HG02623 (cell line): ENCODE results near the gene TMEM244.
"Not testable (repeated sequence)": the region's sequence is repeated elsewhere in the genome, so short reads cannot be mapped to it uniquely, and the experiment has no call there.

ENCODE experiments used
- ATAC-seq: cut with Tn5 transposase; IDR thresholded peaks from one replicate; pipeline ENCODE4 v1.9.1; 2021; ENCODE audit warnings: moderate library complexity; ENCODE audit not compliant: unreplicated experiment

Gene TMEM244

DNA sequence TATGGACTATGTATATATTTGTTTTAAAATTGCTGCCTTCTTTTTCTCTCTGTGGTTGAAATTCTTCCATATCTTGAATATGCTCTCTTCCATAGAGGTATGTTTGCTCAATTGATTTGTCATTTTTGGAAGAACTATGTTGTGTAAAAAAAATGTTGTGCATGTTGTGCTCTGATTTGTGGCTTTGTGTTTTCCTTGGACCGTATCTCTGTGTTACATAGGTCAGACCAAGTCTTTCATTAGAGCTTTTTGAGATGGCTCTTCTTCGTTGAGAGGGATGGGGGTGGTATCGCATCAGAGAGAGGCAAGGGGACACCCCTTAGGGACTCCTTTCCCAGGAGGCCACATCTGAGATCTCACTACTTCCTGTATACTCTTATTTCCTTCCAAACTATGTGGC lies 43.8 kb downstream of the TMEM244 start:
- no peak for ATAC-seq

DNA sequence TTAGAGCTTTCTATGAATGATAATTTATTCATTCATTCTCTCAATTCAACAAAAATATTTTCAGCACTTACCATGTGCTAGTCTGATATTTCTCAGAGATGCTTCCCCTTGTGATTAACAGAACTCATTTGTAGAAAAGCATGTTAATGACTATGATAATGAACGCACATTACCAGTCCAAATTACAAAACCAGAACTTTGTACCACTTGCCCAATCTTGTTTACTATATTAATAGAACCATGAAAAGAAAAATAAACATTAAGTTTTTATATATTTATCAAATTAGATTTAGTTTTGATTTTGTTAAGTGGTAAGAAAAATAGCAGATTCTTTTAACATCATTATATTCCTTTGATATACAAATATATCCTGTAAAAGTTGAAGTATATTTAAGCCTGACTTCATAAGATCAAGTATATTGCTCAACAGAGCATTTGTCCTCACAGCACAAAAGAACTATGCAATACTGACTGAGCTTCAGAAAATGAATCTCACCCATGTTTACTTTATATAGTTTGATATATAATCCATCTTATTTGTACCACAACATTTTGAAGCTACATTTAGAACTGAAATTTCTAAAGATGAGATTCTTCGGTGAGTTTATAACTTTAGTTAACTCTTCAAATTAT lies 48.9 kb downstream of the TMEM244 start:
- no peak for ATAC-seq

DNA sequence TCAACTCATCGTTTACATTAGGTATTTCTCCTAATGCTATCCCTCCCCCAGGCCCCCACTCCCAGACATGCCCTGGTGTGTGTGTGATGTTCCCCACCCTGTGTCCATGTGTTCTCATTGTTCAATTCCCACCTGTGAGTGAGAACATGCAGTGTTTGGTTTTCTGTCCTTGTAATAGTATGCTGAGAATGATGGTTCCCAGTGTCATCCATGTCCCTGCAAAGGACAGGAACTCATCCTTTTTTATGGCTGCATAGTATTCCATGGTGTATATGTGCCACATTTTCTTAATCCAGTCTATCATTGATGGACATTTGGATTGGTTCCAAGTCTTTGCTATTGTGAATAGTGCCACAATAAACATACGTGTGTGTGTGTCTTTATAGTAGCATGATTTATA lies 54.0 kb downstream of the TMEM244 start:
- ATAC-seq, result not testable (repeated sequence)

DNA sequence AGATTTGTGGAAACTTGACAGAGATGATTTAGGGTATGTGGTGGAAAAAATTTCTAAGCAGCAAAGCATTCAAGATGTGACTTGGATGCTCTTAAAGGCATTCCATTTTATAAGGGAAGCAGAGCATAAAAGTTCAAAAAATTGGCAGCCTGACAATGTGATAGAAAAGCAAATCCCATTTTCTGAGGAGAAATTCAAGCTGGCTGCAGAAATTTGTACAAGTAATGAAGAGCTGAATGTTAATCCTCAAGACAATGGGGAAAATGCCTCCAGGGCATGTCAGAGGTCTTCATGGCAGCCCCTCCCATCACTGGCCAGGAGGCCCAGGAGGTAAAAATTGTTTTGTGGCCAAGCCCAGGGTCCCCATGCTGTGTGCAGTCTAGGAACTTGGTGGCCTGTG lies 58.2 kb downstream of the TMEM244 start:
- not testable (repeated sequence) for ATAC-seq

DNA sequence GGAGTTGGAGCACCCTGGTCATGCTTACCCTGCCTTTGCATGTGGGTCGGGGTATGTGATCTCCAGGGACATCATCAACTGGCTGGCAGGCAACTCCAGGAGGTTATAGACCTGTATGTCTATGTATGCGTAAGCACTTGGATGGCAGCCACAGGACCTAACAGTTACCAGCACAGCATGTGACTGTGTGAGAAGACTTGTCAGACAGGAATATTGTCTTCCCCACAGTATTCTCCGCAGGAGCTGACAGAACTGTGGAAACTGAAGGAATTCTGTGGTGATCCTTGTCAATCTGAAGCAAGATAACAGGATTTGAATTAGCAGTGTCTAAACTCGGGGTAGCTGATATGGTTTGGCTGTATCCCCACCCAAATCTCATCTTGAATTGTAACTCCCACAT lies 59.2 kb downstream of the TMEM244 start:
- no peak for ATAC-seq

DNA sequence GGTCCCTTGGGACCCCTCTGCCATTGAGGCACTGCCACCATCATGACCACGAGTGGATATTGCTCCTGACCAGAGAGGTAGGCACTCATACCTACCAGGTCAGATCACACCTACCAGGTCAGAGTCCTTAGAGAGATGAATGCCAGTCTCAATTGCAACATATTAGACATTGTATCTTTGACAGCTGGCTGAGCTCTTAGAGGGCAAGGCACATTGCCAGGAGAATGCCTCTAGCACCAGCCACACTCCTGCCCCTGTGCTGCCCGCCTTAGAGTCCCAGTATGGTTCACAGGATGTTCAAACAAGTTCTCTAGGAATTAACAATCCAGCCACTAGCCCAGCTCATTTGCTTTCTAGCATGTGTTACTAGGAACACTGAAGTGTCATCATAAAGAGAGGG lies 65.9 kb downstream of the TMEM244 start:
- no peak for ATAC-seq

DNA sequence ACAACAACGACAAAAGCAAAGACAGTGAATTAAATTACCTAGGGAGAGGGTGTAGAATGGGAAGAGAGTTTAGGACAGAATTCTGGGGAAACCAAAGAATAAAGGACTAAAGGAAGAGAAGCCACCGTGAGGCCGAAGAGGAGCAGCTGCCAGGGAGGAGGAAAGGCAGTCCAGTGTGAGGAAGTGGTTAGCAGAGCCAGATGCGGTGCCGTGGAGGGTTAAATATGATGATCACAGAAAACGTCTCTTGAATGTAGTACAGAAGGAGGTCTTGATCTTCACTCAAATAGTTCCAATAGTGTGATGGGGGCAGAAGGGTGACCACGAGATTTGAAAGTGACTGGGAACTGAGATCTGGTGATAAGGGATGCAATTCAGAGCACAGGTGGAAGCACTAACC lies 67.7 kb downstream of the TMEM244 start:
- ATAC-seq, result no peak

DNA sequence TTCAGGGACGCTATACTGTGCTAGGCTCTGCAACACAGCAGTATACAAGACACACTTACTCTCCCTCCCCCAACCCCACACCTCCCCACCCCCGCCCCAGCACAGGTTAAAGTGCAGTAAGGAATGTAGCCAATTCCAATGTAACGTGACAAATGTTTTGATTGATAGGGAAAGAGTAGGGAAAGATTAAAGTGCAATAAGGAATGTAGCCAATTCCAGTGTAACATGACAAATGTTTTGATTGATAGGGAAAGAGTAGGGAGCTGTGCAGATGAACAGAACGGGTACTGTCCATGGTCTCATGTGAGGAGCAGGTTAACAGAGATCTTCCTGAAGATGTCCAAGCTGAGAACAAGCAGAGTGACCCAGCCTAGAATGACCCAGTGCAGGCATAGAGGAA lies 69.1 kb downstream of the TMEM244 start:
- no peak for ATAC-seq

DNA sequence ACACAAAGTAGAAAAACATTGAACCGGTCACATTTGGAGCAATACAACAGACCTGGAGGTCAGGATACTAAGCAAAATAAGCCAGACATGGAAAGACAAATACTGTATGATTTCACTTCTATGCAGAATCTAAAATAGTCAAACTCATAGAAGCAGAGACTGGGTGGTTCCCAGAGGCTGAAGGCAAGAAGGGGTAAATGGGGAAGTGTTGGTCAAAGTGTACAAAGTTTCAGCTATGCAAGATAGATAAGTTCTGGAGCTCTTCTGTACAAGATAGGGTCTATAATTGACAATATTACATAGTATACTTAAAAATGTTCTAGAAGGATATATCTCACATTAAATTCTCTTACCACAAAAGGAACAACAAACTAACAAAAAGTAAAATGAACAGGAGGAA lies 70.3 kb downstream of the TMEM244 start:
- ATAC-seq, result no peak

DNA sequence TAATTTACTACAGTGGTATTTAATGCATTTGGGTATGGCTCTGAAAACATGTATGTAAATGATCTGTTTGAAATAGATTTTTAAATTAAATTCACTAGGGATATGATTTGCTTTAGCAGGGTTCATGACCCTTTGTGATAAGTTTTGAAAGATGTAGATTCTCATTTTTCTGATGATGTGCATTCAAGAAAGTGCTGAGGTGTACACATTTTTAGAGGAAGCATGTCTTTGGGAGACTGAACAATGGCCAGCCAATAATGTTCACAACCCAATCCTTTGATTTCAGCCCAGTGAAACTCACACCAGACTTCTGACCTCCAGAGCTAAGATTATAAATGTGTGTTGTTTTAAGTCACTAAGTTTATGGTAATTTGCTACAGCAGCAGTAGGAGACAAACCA lies 71.1 kb downstream of the TMEM244 start:
- no peak for ATAC-seq

DNA sequence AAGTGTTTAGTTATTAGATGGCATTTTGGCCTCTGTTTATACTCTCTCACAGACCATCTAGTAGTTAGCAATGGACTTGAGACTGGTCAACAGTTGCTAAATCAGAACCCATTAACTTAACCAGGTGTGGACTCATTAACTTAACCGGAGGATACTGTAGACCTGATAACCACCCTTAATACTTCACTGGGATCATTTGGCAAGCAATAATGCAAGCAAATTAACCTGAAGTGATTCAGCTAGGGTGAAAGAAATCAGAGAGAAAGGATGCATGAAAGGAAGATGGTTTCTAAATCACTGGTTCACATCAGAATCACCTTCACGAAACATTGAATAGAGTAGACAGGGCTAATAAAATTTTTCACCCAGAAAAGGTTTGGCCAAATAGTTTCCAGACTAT lies 73.3 kb downstream of the TMEM244 start:
- ATAC-seq, result no peak

DNA sequence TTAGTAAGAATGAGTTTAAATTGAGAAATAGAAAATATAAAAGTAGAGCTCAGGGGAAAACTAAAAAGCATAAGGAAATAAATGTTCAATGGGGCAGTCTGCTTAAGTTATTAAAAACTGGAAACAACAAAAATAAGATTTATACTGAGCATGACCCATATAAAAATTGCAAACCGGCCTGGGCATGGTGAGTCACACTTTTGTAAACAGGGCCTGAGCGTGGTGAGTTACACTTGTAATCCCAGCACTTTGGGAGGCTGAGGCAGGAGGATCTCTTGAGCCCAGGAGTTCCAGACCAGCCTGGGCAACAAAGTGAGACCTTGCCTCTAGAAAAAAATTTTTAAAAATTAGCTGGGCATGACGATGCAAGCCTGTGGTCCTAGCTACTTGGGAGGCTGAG lies 74.6 kb downstream of the TMEM244 start:
- no peak for ATAC-seq

DNA sequence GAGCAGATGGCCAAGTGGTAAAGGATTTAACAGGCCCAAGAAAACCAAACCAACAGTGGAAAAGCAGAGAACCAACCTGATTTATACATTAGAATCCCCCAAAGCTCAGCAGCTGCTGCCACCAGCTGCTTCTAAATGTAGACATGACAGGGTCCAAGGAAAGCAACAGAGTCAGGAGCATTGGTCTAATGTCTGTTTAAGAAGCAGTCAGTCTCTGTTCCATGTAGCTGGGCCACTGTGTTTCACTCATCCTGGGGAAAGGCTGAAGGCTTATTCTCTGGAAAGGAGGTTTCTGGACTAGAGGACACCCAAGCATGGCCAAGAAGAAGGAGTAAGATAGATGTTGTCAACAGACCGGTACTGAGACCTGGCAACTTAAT lies 75.4 kb downstream of the TMEM244 start:
- ATAC-seq, result no peak

DNA sequence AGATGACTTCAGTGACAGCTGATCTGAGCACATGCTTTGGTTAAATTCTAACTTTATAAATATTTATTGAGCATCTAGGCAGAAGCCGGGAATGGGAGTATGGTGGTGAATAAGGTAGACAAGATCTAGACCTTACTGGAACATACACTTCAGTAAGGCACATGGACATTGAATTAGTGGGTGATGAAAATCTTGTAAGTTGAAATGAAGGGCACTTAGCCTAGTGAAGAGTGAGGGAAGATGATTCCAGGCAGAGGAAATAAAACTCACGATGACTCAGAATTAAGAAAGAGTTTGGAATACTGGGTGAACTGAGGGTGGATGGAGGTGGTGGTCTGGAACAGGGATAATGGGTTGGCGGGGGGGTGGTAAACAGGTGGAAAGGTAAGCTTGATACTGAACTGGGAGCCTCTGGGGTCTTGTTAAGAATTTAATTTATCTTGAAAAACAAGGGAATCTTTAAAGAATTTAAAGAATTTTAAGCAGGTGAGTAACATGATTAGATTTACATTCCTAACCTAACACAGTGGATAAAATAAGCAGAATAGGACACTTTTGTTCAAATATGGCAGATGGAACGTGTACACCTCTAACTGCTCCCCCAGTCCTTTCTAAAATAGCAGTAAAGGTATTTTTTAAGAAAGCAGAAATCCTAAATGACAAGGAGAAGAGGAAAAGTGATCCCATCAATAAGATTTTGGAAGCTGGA lies 75.9 kb downstream of the TMEM244 start:
- ATAC-seq, result no peak
